SIG-M5 (cell line): ENCODE measurements around the gene THSD7B.
"Not testable (repeated sequence)": the region's sequence is repeated elsewhere in the genome, so short reads cannot be mapped to it uniquely, and the experiment has no call there.

ENCODE experiments used
- DNase-seq: peaks from one replicate; lab custom pipeline; 2025; lab: John Stamatoyannopoulos, UW

The THSD7B gene

DNA sequence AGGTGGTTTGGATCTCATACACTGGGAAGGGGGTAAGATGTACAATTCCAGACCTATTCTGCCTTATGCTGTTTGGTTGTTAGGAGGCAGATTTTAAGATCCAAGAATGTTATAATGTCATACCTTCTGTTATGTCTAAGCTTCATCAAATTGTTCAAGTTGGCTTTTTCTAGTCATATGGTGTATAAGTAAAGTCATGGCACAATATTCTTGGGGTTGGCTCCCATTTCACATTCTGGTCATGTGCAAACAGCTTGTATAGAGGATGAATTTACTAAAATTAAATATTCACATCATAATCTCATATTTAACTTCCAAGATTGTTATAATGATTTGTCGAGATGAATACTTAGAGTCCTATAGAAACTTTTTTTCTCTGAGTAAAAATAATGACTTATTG, 774.0 kb downstream of the THSD7B start:
- no peak for DNase-seq

DNA sequence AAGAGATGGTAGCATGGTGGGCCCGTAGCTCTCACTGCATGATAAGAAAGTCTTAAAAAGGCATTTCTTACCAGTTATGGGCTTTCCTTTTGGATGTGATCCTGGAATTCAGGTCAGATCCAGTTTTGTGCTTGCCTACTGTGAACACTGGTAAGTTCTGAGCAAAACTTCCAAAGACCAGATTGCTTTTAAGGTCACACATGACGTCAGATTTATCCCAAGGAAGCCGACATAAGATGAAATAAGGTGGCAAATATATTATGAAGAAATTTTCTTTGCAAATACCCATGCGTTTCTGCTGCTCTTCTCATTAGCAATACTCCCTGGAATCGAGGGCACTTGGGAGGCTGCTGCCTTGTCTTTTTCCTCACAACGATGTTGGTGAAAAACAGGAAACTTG, 782.5 kb downstream of the THSD7B start:
- no peak for DNase-seq

DNA sequence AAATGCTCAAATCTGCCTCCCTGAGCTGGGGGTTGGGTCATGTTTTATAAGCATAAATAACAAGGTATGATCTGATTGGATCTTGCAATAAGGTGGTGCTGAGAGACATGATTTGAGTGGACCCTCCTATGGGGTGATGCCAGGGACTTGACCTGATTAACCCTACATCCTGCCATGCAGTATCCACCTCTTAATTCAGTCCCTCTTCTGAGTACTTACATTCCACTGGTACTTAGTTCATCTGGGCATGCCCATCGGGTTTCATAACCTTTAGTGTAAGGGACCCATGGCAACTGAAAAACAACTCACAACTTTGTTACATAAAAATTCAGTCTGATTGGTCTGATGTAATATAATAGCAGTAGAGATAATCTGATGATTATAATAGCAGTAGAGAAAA, 801.0 kb downstream of the THSD7B start:
- no peak for DNase-seq

DNA sequence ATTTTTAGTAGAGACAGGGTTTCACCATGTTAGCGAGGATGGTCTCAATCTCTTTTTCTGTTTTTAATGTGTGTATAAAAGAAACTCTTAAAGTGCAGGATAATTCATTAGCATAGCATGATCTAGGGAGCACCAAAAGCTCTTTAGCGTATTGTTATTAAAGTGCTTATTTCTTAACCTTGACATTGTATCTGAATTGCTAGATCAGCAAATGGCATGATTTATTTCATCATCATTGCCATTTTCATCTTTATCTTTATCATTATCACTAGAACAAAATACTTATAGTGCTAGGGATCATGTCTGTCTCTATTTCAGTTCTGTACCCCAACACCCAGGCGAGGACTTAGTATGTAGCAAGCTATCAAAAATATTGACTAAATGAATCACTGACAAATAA, 805.1 kb downstream of the THSD7B start:
- DNase-seq: no peak

DNA sequence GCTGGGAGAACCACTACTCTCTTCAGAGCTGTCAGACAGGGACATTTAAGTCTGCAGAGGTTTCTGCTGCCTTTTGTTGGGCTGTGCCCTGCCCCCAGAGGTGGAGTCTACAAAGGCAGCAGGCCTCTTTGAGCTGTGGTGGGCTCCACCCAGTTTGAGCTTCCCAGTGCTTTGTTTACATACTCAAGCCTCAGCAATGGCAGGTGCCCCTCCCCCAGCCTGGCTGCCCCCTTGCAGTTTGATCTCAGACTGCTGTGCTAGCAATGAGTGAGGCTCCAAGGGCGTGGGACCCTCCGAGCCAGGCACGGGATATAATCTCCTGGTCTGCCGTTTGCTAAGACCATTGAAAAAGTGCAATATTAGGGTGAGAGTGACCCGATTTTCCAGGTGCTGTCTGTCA, 822.5 kb downstream of the THSD7B start:
- not testable (repeated sequence) for DNase-seq

DNA sequence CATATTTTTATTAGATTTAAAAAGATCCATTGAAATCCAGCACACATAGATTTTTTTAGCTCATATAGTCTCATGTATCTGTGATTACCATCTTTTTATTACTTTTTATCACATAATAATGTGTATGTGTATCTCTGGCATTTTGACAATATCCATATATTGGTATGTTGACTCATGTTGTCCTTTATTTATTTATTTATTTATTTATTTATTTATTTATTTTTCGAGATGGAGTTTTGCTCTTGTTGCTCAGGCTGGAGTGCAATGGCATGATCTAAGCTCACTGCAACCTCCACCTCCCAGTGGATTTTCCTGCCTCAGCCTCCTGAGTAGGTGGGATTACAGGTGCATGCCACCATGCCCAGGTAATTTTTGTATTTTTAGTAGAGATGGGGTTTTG, 823.2 kb downstream of the THSD7B start:
- DNase-seq: not testable (repeated sequence)

DNA sequence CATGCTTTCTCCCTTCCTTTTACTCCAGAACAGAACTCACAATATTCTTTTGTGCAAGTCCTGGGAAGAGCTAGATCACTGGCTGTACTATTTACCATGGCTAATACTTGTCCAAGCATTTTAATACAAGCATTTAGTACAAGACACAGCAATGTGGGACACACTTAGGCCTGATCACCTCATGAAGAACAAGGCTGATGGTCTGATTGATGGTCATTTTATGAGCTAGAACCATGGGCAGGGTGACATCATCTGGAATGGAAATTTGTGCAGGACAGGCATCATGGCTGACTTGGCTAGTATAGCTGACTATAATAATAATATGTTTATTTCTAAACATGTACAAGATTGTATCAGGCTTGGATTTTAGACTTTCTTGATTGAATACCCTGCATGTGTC, 824.8 kb downstream of the THSD7B start:
- DNase-seq: no peak

DNA sequence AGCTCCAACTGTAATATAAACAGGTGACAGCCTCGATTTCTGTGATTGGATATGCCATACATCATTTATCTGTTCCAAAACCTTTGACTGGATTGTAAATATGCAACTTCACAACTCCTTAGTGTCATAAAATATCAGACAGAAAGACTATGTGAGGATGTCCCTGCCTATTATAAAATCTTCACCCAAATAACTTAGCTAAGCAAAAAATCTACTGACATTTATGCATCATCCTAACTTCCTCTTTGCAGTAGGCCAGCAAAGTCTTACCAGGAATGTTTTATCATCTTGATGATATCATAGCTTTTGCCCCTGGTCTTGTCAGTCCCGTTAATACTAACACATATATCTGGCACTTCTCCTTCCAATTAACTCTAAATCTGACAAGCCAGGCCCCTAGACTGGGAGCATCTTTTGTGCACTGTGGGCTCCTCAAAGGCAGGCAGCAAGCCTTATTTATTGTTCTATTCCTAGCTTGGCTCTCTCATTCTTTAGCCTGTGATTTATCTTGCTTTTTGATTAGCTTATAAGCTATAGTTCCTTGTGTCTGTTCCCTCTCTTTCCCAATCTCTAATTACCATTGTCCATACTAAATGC, 842.5 kb downstream of the THSD7B start:
- DNase-seq: no peak

GRCh38 chr2:137638932-137639331, 873.6 kb downstream of the THSD7B start:
- no peak for DNase-seq

- no peak for DNase-seq
Observed at GRCh38 chr2:137644731-137645130, 879.4 kb downstream of the THSD7B start.

GRCh38 chr2:137654046-137654445, 888.7 kb downstream of the THSD7B start:
- DNase-seq: no peak

DNA sequence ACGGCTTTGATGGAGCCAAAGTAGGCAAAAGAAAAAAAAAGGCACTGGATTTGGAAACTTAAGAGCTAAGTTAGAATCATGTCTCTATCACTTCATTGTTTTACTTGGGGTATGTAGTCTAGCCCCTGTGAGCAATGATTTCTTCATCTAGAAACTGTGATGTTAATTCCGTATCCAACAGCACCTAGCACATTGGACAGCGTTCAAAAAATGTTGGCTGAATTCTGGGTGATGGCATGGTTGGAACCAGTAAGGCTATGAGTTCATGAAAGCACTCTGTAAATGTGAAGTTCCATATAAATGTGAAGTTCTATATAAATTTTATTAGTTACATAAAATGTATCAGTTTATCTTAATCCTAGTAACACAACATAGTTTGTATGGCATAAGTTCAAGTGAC, 890.5 kb downstream of the THSD7B start:
- no peak for DNase-seq

DNA sequence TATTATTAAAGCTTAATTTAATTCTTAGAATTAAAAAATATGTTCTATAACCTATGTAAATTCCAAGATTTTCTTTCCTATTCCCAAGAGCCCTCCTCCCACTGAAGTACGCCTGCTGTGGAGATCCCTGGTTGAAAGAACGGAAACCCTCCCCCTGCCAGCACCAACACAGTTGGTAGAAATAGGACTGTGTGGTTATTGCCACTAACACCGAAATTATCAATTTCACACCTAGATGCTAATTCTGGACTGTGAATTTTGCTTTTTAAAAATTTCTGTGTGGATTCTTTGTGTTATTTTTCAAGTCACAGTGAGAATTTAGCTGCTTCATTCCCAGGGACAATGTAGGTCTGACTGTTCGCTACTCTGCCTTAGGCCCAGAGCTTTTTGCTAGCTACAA, 893.1 kb downstream of the THSD7B start:
- DNase-seq: no peak

DNA sequence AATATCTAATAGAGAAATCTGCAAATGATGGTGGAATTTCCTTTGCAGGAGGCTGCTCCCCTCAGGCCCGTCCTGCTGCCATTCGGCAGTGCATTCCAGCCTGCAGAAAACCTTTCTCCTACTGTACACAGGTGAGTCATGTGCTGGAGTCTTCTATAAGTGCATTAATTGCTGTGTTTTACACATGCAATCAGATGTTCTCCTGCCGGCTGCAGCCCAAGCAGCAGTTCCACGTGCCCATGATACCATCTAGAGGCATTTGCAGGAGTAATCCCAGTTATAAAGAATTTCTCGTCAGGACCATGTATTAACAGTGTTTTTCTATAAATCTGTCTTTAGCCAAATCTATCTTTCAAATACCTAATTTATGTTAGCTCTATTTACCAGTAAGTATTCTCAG, 894.3 kb downstream of the THSD7B start:
- no peak for DNase-seq

DNA sequence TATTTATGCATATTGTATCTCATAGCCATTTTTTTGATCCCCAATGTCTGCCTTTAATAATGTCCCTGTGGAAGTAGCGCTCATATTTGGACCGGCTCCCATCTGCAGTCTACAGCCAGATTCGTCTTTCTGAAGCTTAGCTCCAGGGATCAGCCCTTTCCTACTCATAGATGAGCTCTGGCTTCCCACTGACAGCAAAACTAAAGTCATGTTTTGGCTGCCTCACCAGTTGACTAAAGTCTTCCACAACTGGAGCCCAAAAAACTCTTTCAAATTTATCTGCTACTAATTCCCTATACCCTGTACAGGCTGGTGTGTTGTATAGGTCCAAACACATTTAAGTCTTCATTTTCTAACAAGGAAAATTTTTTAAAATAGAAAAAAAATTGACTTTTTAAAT, 904.8 kb downstream of the THSD7B start:
- no peak for DNase-seq

DNA sequence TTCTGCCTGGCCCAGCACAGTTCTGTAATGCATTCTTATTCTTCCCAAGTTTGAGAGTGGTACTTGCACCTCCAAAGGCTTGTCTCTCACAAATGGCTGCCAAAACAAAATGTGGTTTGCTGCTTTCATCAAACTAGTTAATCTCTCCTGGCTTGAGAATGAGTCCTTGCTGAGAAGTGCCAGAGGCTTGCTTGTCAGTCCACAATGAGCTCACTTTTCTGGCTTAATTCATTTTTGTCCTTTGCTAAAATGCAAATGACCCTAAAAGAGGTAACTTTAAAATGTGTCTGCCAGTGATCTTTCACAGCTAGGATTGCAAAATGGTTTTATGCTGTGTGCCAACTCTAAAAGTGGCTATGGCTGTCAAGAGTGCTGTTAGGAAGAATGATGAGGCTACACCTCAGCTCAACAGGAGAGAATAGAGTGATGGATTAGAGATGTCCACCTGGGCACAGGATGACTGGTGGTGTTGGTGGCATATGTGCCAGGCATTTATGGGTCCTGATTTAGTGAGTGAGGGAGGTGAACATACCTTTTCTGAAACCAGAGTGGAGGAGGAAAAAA, 907.7 kb downstream of the THSD7B start:
- no peak for DNase-seq

DNA sequence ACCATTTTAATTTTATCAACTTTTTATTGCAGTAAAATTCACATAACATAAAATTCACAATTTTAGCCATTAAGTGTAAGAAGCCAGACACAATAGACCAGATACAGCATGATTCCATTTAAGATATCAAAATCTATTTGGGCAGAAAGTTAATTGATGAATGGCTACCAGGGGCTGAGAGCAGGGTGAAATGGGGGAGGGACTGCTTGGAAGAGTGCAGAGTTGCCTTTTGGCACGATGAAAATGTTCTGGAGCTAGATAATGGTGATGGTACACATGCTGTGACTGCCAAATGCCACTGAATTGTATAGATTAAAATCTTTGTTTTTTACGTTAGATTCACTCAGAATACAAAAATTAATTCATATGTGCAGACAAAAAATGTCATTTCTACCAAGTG, 909.6 kb downstream of the THSD7B start:
- no peak for DNase-seq

DNA sequence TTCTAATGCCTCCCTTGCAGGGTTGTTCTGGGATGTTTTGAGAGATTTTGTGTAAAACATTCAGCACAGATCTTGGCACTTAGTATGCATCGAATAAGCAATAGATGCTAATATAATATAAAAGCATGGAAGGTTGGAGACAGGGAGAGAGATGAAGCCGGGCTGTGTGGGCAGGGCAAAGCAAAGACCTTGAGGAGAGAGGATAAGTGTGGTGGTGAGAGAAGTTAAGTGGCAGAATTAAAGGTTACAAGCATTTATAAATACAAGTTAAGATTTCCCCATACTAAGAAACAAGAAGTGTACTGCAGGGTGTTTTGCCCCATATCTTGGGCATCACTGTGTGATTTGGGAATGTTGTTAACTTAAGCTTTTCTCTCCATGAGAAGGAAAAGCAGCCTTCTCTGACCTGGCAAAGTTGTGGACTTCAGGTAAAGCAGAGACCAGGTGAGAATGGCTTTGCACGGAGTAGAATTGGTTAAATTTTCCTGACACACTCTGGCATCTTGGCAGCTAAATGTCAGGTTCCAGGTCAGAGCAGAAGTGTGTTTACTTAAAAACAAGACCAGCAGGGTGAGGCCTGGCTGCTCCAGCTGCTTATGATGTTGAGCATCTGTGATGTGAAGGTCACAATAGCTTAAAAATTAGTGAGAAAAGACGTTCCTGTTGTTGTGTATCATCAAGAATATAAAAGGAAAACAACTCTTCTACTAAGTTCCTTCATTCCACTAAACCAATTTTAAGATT, 910.4 kb downstream of the THSD7B start:
- DNase-seq: no peak

GRCh38 chr2:137676346-137676745, 911.0 kb downstream of the THSD7B start:
- DNase-seq: no peak

DNA sequence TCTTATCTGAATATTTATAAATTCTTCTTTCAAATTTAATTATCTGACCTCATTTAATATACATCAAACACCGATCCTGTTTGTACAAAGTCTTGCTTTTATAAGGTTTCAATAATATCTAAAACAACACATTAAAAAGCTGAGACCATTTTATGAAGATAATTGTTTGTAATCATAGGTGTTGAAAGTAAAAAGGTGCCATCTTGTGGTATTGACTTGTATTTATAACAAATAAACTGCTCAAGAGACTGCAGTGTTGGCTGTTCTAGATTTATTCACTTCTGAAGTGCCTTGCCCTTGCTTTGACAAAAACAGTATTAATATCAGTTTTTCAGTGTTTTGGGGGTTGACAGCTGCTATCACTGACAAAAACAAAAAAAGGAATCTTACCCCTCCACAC, 912.1 kb downstream of the THSD7B start:
- DNase-seq: no peak

DNA sequence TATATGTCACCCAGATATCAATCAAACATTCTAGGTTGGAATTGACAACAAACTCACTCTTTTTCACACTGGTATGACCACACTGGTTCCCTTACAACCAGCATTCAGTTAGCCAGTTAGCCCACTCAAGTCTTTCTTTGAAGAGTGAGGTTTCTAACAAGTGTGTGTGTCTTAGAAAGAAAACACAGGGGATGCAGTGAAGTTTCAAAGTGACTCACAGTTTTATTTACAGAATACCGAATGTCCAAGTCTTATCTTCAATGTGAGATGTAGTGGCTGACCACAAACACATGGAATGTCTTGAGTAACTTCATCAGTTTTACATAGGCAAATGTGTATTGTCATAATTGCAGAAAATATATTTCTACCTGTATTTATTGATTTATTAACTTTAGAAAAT, 924.2 kb downstream of the THSD7B start:
- DNase-seq: no peak

GRCh38 chr2:137693534-137693933, 928.2 kb downstream of the THSD7B start:
- DNase-seq: no peak

DNA sequence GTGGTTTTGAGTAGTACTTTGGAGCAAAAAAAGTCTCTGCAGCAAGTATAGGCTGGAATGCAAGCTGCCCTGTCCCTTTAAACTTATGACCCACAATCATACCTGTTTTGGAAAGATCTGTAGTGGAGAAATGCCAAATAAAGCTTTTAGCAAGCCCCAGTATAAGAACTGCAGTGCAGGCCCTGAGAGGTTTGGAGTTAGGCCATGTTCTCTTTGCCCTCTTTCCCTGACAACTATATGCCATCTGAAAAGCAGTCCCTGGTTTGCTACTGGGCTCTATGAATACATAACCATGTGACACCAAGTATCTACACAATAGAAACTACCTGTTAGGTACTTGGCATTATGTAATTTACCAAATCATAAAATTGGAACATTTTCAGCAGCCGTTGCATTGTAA, 931.6 kb downstream of the THSD7B start:
- DNase-seq: no peak

DNA sequence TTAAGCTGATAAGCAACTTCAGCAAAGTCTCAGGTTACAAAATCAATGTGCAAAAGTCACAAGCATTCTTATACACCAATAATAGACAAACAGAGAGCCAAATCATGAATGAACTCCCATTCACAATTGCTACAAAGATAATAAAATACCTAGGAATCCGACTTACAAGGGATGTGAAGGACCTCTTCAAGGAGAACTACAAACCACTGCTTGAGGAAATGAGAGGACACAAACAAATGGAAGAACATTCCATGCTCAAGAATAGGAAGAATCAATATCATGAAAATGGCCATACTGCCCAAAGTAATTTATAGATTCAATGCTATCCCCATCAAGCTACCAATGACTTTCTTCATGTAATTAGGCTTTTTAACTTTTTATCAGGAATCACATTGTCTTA, 934.9 kb downstream of the THSD7B start:
- not testable (repeated sequence) for DNase-seq
